ENCODE results near the gene RIMBP2. TPM values are rescaled to one million over a fixed set of nuclear protein-coding genes. Genes with fewer than 3 reads are reported as not detected.

Gene RIMBP2
- total RNA-seq, 1 donor from 2014 or later = not detected

DNA sequence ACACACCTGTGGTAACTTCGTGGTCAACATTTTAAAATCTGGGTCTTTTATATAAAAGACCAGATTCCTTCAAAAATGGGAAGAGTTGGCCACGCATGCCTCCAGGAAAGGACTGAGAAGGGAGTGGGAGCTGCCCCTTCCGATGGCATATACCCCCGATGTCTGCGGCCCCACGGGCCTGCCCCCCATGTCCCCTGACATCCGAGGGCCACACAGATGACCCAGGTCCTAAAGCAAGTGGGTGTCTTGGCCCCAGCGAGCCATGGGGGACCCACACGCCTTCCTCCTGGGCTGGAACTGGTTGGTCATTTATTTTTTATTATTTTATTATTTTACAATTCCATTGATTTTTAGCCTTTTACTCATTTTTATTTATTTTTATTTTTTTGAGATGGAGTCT is 235.9 kb downstream of the RIMBP2 start:
- DNase-seq = no peak

DNA sequence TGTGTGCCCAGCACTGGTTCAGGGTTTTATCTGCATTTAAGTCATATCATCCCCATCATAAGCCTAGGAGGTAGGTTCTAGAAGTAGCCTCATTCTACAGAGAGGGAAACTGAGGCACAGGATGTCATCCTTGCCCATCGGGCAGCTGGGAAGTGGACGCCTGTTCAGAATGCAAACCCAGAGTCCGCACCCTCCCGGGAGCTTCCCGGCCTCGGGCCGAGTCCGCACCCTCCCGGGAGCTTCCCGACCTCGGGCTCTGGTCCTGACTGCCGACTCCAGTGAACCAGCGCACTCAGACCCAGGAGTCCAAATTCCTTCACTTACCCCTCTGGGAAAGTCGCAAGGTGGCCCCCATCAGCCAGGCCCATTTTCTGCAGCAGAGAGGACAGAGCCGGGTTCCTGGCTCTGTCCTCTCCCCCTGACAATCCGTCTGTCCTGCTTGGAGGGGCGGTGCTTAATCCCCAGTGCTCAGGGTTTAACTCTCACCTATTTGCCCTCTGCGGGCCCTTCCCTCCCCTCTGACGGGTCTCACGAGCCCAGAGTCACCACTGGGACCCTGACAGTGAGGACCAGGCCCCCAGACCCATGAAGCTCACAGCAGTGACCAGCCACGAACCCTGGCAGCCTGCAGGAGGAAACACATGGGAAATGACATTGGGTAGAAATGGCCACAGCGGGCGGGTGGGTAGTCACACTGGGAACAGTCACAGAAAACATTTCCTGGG is 236.5 kb downstream of the RIMBP2 start:
- DNase-seq = no peak

DNA sequence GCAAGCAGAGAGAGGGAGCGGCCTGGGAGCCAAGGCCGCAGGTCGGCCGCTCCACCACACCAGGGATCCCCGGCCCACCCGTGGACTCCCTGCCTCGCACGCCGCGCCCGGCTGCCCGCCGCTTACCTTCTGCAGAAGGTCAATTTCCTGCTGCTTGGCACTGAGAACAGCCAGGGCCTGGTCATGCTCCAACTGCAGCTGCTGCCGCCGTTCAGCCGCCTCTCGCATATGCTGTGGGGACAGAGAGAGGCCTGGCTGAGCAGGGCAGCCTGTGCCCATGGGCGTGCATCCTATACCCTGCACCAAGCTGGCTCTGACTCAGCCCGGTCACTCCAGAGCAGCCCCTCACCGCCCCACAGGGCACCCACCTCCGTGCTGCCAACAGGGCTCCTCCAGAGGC is 237.3 kb downstream of the RIMBP2 start:
- no peak for DNase-seq

DNA sequence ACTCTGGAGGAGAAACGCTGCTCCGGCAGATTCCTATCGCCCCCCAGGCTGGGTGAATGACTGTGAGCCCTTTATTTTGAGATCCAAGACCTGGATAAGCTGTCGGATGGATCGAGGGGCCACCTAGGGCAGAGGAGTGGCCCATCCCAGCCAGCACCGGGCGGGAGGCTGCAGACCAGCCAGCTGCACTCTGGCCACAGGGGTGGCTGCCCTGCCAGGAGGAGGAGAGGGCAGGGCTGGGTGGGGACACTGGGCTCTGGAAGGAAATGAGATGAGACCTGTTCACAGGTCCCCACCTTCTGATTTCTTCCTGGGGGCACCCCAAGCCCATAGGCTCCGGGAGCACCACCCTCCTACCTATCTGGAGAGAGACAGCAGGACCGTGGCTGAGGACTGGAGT is 238.4 kb downstream of the RIMBP2 start:
- DNase-seq = no peak

DNA sequence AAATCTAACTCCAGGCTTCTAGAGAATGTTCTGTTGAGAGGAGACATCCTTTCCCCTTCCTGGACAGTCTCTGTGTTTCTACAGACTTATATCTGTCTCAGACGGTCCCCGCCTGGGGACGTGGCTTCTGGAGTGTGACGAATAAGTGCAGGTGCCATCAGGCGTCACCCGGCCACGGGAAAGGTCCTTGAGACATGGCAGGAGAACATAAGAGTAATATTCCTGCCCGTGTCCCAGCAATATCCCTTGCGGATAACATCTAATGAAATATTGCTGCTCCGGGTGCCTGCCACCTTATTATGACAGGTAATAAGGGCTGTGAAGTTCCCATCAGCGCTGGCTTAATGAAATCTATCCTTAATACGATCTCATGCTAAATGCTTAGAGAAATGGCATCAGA is 238.8 kb downstream of the RIMBP2 start:
- no peak for DNase-seq

DNA sequence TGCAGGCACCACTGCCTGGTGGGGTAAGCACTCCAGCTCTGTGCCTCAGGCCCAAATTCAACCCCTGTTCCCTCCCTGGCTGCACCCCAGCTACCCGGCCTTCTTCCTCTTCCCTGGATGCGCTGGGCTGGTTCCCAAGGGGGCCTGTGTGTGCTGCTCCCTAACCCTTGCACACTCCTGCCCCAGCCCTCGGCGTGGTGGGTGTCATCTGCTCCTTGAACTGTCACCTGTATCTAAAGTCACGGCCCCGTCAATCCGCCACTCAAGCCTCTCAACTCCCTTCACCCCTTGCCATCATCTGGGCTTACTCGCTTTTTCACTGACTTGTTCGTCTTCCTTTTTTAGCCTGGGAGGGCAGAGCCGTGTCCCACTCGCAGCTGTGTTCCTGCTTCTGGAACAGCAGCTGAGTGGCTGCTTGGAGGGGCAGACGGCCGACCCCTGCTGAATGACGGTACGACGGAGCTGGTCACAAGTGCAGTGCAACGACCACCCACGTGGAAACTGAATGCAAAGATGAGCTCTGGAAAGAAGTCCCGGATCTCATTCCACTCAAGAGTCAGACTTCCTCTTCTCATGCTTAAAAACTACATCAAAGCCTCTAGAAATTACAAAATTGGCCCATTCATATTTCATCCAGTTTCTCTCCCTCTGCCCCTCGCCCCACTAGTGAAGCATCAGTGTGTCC is 239.5 kb downstream of the RIMBP2 start:
- no peak for DNase-seq

DNA sequence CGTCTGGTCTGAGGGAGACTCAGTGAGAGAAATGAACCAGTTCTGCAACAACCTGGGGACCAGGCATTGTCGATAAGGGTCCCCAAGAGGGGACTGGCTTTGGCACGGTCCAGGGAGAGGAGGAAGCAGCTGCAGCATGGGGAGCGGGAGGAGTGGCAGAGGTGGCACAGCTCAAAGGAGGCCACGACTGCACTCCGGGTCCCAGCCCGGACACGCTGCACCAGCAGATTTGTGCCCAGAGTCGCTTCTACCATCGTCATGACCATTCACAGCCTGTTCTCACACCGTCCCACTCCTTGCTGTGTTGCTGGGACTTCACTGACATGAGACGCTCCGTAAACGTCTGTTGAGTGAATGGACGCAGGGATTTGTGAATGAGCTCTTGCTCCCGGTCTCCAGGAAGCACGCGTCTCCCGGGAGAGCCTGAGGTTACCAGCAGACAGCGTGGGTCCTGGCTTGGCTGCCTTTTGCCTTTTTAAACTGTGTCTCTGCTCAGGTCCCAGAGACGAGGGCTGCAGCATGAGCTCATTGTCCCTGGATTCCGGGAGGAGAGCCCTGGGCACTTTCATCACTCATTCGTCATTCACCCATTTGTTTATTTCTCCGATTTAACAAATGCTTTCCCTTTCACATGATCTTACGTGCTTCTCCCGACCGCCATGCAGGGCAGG is 241.4 kb downstream of the RIMBP2 start:
- DNase-seq = no peak

DNA sequence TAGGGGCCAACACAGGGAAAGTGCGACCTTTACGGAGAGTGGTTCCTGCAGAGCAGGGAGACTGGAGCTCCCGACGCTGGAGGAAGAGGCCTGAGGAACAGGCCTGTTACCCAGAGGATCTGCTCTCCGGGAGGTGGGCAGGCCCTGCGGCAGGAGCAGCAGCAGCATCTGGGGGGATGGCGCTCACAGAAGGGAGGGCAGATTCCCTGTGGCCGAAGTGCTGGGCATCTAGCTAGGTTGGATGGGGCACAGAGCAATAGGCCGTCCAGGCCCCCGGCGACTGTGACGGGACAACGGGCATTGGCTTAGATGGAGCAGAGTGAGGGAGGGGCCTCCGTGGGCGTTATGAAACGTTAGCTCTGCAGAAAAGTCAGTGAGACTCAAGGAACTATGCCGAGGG is 242.8 kb downstream of the RIMBP2 start:
- no peak for DNase-seq

DNA sequence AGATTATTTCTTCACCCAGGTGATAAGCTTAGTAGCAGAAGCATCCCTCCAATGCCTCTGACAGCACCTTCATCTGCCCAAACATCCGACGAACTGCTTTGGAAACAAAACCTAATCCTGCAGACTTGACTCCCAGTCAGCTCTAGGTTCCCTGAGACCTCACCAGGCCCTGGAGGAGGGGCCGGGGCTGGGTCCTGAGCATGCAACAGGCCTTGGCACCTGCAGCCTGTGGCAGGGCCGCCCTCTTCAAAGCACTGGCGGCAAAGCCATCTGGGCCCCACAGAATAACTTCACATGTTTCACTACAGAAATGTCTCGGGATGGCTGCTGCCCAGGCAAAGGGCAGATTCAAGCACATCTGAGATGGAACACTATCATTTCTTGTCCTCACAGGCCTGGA is 245.1 kb downstream of the RIMBP2 start:
- no peak for DNase-seq

DNA sequence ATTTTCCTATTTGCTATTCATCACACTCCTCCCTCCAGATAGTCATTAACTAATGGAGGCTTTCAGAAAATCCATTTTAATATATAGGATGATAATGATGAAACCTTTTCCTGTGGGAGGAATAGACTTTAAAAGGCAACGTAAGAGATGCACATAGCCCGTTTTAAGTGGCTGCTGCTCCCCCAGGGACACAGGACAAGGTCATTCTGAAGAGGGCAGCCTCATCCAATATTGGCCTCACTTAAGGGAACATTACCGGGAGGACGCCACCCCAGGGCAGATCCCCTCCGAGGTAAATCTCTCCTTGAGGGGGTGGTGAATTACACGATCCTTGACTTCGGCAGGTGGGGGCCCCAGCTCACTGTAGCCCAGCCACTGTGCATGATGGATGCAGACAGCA is 246.5 kb downstream of the RIMBP2 start:
- DNase-seq = no peak

DNA sequence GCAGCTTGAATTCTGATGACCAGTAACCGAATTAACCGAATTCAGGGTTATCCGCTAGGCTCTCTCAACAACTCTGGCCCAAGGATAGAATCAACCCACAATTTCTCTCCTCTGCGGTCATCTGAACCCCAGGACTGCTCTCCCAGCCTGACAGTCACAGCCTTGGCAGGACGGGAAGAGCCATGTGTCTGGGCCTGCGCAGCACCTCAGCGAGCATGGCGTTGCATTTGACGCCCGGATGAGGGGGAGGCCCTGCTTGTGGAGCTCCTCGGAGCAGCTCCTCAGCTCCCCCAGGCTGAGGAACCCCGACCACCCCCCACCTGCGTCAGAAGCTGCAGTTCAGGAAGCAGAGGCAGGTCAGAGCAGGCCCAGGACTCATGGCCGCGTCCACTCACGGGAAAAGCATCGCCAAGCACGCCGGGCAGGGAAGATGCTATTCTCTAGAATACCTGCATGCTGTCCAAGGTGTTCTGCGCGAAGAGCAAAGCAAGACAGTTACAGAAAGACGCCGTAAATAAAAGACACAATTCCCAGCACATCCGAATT is 247.3 kb downstream of the RIMBP2 start:
- no peak for DNase-seq

DNA sequence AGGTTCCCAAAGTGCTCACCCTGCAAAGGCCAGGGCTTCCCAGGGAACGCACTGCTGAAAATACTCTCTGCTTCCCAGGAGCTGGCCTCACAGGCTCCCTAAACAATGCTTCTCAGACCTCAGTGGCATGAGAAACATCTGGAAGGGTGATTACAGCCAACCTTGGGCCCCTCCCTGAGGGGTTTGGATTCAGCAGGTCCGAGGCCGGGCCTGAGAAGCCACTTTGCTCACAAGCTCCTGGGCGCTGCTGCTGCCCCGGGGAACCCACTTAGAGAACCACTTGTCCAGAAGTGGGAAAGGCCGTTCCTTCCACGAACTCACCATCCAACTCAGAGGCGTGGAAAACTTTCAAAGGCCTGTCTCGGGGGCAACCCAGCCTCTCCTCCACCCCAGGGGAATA is 247.9 kb downstream of the RIMBP2 start:
- DNase-seq = no peak

DNA sequence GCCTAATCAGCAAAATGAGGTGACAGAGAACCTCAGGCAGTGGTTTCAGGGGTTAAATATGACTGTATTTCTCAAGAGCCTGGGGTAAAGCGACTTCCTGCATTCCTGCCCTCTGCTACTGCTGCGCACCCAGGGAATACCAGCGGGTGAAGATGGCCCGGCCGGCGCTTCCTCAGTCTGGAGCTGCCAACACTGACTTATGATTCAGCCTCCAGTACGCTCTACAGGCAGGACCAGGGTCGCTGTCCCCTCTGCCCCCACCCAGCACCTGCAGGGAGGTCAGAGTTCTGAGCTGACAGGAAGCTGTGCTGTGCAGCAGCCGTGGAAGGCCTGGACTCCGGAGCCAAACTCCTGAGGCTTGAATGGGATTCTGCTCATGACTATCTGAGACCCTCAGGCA is 250.5 kb downstream of the RIMBP2 start:
- no peak for DNase-seq

DNA sequence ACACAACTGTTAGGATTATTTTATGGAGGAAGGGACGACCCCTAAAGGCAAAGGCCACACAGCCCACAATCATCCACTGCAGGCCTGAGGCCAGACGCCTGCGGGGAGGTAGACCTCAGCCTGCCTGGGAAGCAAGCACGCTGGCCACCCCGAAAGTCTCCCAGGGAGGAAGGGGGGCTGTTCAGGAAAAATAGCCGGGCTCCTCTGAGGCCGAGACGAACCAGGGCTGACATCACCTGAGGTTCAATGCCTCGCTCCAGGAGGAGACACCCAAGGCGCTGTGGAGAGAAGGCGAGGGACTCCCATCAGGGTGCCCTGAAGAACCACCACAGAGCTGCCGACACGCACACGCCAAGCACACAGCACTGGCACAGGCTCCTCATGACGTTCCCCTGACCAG is 251.1 kb downstream of the RIMBP2 start:
- DNase-seq = no peak

DNA sequence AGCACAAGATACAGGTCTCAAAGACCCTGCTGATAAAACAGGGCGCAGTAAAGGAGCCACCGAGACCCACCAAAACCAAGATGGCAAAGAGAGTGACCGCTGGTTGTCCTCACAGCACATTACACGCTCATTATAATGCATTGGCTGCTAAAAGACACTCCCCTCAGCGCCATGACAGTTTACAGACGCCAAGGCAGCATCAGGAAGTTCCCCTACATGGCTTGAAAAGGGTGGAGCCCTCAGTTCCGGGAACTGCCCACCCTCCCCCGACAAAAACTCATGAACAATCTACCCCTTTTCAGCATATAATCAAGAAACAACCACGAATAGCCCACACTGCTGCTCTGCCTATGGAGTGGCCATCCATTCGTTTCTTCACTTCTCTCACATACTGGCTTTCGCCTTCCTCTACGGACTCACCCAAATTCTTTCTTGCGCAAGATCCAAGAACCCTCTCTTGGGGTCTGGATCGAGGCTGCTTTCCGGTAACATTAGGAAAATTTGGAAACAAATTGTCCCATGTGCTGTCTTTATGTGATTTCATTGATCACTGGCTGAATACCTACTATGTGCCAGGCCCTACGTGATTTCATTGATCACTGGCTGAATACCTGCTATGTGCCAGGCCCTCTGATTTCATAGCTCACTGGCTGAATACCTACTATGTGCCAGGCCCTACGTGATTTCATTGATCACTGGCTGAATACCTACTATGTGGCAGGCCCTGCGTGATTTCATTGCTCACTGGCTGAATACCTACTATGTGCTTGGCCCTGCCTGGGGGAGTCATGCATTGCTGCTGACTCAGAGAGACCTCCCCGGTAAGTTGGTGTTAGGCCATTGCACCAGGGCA is 252.1 kb downstream of the RIMBP2 start:
- DNase-seq = no peak

DNA sequence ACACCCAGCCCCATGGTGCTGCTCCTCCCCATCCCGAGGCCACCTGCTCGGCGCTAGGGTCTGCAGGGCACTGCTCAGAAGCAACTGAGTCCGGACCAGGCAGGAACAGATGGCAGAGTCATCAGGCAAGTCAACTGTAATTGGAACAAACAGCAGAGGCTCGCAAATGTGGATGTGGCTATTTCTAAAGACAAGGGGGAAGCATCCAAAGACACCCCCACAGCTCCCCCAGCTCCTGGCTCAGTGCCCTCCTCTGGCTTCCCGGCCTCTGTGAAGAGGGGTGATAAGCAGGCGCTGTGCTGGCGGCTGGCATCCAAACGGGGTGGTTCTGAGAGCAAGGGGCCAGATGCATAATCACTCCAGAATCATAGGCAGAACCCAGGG is 252.8 kb downstream of the RIMBP2 start:
- no peak for DNase-seq

DNA sequence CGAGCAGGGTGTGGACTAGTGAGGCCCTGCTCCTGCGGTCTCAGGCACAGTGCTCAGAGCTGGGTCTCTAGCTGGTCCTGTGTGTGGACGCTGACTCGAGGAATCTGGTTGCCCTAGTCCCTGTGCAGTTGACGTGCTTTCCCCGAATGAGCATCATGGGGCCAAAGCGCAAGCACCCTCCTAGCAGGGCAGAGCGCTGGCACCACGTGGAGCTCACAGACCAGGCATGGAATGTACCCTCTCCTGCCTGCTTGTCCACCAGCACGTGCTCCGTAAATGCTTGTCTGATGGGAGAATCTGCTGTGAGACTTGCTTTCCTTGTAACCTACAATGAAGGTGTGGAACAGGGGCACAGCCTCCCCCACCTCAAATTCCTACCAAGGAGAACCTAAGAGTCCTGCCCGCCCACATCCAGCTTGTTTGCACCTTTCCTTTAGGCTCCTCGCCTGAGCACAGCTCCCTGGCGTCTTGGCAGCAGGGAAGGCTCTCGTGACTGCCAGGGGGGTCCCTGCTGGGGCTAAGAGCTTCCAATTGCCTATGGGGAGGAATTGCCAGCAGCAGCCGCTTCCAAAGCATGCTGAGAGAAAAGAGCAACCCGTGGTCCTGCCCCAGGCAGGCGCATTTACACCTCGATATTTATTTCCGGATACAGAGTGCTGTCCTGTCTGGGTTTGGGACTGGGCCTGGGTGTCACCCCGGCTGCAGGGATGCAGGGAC is 253.4 kb downstream of the RIMBP2 start:
- no peak for DNase-seq

DNA sequence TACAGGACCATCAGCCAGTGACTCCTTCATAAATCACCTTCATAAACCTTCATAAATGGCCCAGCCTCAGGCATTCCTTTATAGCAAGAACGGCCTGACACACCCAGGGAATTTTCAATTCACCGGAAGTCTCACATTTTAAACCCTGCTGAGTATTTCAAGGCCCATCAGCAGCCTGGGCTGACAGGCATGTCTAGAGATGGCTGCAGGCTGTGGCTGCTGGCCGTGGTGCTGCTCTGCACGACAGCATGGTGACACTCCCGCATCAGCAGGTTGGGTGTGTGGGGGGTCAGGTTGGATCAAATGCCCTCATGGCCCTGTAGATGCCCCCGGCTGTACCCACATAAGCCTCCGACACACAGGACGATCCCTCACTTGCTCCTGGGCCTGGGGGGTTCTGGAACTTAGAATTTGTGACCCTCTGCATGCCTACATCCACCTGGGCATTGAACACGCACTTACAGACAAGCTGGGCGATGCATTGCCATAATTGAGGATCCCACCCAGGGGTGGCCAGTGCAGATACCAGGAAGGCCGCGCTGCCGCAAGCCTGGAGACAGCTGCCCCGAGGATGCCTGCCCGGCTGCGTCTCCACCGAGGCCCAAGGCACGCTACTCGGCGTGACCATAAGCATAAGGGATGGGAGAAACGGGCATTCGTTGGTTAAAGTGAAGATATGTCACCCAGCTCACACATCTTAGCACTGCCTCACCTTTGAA is 254.1 kb downstream of the RIMBP2 start:
- DNase-seq = no peak

DNA sequence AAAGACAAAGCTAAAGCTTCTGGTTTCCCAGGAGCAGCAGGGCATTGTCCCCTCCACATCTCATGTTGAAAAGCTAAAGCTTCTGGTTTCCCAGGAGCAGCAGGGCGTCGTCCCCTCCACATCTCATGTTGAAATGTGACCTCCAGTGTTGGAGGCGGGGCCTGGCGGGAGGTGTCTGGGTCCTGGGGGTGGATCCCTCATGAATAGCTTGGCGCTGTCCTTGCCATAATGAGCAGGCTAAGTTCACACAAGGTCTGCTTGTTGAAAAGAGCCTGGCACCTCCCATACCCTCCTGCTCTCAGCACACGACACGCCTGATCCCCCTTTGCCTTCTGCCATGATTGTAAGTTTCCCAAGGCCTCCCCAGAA is 254.7 kb downstream of the RIMBP2 start:
- DNase-seq = no peak

DNA sequence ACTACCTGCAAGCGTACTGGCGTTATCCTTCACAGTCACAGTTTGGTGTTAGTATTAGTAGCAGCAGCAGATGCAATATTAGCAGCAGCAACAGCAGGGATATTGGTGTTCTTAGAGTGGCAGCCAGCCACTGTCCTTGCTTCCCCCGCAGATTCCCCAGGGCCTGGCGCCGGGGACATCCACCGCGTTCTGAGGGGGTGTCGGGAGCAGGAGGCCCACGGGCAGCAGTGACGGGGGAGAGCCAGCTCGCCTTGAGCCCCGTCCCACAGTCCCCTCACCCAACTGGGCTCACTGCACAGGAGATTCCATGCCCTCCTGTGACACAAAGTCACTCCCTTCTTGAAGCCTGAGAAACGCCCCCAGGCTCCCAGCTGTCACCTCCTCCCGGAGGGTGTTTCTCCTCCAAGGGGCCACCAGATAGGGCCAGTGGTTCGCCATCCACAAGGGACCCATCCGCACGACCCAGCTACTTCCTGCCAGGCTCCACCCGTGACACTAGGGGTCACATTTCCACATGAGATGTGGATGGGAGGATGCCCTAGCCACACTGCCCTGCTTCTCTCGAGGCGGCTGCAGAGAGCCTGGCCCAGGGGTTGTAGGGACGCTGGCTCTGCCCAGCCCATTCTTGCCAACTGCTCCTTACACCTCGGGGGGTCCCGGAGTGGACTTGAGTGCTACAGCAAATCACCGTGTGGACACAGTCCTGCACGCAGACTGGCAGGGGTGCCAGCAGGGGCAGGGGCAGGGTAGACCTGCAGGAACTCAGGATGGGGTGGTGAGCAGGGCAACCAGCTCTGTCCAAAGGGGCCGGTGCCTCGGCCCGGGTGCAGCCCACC is 255.3 kb downstream of the RIMBP2 start:
- DNase-seq = no peak

DNA sequence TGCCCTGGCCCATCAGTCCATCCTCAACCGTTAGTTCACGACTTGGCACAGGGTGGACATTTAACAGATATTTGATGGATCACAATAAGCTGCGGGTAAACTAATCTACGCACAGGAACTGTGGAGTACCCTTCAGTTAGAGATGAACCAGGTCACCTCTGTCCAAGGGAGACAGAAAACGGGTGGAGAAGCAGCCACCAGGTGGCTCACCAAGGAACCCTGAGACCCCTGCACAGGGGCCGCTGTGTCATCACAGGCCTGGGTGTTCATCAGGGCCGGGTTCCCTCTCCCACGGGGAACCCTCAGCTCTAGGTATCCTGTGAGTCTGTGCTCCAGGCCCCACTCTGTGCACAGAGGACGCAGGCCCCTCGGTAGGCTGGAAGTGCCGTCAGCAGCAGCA is 256.2 kb downstream of the RIMBP2 start:
- no peak for DNase-seq
